Astrocyte of the spinal cord (primary cell): ENCODE data around the gene ENO2.
"Not testable (repeated sequence)": the region's sequence is repeated elsewhere in the genome, so short reads cannot be mapped to it uniquely, and the experiment has no call there.

Source experiments
- DNase-seq: peaks from one replicate; pipeline ENCODE4 v3.0.0; 2011; ENCODE audit warnings: low read depth, low spot score
- H3K4me3 ChIP-seq: 2 replicates; pipeline ENCODE4 v1.5.1; 2011; ENCODE audit warnings: low read depth, mild to moderate bottlenecking, low read length, moderate library complexity
- in situ Hi-C: cut with HindIII; loops from 2 replicates; pipeline ENCODE4 v1.10.0; 2017; ENCODE audit warnings: low sequenced_read_pairs
- TF ChIP-seq, protein P1 (sequence below): IDR thresholded peaks from 2 replicates; pipeline ENCODE4 v1.5.1; 2012; ENCODE audit warnings: low read depth, mild to moderate bottlenecking, low read length, inconsistent platforms

The ENO2 gene

DNA sequence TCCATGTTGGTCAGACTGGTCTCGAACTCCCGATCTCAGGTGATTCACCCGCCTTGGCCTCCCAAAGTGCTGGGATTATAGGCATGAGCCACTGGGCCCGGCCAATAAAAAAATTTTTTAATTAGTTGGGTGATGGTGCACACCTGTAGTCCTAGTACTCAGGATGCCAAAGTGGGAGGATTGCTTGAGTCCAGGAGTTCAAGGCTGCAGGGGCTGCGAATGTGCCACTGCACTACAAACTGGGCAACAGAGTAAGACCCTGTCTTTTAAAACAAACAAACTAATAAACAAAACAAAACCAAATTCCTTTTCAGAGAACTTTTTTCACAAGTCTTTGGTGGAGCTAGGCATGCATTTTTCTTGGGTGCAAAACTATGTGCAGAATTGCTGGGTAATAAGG, 31.1 kb upstream of the ENO2 start:
- DNase-seq: no peak
- no peak overlapping the region for H3K4me3 ChIP-seq
- TF ChIP-seq, protein P1, sequence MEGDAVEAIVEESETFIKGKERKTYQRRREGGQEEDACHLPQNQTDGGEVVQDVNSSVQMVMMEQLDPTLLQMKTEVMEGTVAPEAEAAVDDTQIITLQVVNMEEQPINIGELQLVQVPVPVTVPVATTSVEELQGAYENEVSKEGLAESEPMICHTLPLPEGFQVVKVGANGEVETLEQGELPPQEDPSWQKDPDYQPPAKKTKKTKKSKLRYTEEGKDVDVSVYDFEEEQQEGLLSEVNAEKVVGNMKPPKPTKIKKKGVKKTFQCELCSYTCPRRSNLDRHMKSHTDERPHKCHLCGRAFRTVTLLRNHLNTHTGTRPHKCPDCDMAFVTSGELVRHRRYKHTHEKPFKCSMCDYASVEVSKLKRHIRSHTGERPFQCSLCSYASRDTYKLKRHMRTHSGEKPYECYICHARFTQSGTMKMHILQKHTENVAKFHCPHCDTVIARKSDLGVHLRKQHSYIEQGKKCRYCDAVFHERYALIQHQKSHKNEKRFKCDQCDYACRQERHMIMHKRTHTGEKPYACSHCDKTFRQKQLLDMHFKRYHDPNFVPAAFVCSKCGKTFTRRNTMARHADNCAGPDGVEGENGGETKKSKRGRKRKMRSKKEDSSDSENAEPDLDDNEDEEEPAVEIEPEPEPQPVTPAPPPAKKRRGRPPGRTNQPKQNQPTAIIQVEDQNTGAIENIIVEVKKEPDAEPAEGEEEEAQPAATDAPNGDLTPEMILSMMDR: no peak
- in situ Hi-C loops: no loop called here

DNA sequence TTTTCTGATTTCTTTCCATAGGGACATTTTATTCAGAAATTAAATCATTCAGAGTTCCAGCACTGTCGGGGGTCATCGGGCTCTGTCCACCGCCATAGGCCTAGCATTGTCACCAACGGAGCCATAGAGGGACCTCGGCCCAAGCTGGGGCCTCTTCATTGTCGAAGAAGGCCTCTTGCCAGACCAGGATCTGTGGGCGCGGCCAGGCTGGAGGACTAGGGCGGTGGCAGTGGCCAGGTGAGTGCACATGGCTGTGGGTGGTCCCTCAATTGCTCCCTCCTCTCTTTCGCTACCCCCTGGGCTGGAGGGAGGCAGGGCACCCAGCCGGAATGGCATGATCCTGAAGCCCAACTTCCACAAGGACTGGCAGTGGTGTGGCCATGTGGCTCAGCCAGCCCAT, 30.7 kb upstream of the ENO2 start:
- H3K4me3 ChIP-seq: no peak overlapping the region
- no peak for DNase-seq
- TF ChIP-seq, protein P1: no peak
- in situ Hi-C loops: no loop called here

DNA sequence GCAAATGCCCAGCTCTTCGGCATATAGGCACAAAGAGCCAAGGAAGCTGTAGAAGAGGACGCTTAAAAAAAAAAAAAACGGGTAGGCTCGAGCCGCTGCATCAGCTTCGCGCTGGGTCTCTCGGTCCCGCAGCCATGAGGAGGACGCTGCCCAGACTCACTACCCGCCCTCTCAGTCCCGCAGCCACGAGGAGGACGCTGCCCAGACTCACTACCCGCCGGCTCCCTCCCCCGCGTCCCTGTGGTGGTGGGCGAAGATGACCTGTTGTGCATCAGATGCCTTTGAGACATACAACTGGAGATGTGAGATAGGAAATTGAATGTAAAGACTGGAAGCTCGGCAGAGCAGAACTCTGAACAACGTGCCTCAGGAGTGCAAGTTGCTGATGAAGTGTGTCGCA, 29.8 kb upstream of the ENO2 start:
- in situ Hi-C loops: no loop called here
- TF ChIP-seq, protein P1: no peak
- no peak overlapping the region for H3K4me3 ChIP-seq
- no peak for DNase-seq

DNA sequence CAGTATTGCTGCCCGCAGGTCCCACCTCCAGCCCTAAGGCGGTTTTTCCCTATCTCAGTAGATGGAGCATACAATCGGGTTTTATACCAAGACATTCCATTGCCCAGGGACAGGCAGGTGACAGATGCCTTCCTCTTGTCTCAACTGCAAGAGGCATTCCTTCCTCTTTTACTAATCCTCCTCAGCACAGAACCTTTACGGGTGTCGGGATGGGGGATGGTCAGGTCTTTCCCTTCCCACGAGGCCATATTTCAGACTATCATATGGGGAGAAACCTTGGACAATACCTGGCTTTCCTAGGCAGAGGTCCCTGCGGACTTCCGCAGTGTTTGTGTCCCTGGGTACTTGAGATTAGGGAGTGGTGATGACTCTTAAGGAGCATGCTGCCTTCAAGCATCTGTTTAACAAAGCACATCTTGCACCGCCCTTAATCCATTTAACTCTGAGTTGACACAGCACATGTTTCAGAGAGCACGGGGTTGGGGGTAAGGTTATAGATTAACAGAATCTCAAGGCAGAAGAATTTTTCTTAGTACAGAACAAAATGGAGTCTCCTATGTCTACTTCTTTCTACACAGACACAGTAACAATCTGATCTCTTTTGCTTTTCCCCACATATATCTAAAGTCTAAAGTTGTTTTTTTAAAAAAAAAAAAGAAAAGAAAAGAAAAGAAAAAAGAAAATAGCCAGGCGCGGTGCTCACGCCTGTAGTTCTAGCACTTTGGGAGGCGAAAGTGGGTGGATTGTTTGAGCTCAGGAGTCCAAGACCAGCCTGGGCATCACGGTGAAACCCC, 28.0 kb upstream of the ENO2 start:
- DNase-seq, in situ Hi-C loops, H3K4me3 ChIP-seq: not testable (repeated sequence)

DNA sequence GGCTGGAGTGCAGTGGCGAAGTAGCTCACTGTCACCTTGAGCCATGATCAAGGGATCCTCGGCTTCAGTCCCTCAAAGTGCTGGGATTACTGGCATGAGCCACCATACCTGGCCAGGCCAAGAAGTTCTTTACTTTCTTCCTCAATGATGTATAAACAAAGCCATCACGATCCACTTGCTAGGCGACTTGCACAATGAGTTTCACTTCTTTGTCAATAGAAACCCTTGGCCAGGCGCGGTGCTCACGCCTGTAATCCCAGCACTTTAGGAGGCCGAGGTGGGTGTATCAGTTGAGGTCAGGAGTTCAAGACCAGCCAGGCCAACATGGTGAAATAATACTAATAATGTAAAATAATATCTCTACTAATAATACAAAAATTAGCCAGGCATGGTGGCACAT, 26.9 kb upstream of the ENO2 start:
- in situ Hi-C loops: no loop called here
- H3K4me3 ChIP-seq: no peak overlapping the region
- DNase-seq: no peak
- TF ChIP-seq, protein P1: no peak

DNA sequence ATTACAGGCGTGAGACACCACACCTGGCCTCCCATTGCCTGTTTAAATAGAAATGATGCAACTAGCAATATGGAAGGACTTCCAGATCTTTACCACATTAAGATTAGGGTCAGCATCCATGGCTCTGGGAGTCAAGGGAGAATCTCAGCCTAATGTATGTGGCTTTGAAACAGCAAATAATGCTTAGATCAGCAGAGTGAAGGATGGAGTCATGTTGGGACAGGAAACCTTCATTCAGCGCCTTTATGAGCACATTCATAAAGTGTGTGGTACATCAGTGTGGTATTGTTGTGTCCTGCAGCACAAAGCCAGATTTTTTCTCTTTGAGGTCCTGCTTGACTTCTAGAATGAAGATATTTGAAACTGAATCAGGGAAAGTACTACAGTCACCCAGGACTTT, 26.0 kb upstream of the ENO2 start:
- TF ChIP-seq, protein P1: no peak
- no peak for DNase-seq
- H3K4me3 ChIP-seq: no peak overlapping the region
- in situ Hi-C loops: no loop called here

DNA sequence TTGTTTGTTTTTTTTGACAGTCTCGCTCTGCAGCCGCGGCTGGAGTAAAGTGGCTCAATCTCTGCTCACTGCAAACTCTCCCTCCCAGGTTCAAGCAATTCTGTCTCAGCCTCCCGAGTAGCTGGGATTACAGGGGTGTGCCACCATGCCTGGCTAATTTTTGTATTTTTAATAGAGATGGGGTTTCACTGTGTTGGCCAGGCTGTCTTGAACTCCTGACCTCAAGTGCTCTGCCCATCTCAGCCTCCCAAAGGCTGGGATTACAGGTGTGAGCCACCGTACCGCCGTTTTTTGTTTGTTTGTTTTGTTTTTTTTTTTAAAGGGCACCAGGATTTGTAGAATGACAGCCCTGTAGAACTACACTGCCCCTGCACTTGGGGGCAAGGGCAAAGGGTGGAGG, 25.6 kb upstream of the ENO2 start:
- H3K4me3 ChIP-seq, in situ Hi-C loops, DNase-seq: not testable (repeated sequence)

DNA sequence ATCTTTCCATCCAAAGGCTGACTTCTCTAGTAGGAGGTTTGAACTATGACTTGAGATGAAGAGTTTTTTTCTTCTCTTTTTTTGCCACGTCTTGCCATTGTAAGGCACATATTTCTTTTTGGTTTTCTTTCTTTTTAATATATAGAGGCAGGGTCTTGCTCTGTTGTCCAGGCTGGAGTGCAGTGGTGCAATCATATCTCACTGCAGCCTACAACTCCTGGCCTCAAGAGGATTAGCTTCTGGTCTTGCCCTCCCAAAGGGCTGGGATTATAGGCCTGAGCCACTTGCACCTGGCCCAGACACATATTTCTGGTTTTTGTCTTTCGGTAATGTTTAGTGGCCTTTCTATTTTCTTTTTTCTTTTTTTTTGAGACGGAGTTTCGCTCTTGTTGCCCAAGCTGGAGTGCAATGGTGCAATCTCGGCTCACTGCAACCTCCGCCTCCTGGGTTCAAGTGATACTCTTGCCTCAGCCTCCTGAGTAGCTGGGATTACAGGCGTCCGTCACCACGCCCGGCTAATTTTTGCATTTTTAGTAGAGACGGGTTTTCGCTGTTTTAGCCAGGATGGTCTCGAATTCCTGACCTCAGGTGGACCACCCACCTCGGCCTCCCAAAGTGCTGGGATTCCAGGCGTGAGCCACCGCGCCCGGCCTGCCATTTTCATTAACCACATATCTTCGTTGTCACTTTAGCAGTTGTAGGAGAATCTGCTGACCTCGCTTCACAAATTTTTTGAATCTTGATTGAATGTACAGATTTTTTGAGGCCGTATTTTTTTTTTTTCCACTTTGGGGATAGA, 24.4 kb upstream of the ENO2 start:
- H3K4me3 ChIP-seq, in situ Hi-C loops, DNase-seq: not testable (repeated sequence)
